IMR-90 (cell line): ENCODE data around the gene DPP10. TPM values are rescaled to one million over a fixed set of nuclear protein-coding genes. Genes with fewer than 3 reads are reported as not detected.

Experiments used
- ATAC-seq: fragments of 200-7000 bp; cut with Tn5 transposase; 2 replicates; pipeline ENCODE4 v1.9.1; 2020; ENCODE audit warnings: low read depth, mild to moderate bottlenecking, moderate library complexity
- BruUV-seq: library from RNA; stranded (reverse); fragments of 400-500 nt; replicated peaks from 2 replicates; lab custom pipeline; 2021; lab: Mats Ljungman, UMichigan
- CTCF ChIA-PET: fragments of 300-600 bp; formaldehyde crosslinking; extraction: SDS; loops from one replicate; lab custom pipeline; 2021; ENCODE audit warnings: antibody characterized with exemption; lab: Yijun Ruan, JAX
- POLR2A ChIA-PET: fragments of 300-600 bp; sonication (Branson Sonifier 250); formaldehyde crosslinking; loops from one replicate; lab custom pipeline; 2022; ENCODE audit warnings: antibody characterized with exemption; ENCODE audit not compliant: unreplicated experiment; lab: Charles Lee
- DNase-seq: peaks from one replicate; pipeline ENCODE4 v3.0.0; 2013
- H2AFZ ChIP-seq: replicated peaks from 2 replicates; pipeline ENCODE3; 2013; ENCODE audit warnings: low read length, mild to moderate bottlenecking; ENCODE audit not compliant: poor library complexity
- H2AK5ac ChIP-seq: 2 replicates; pipeline ENCODE4 v1.6.1; 2013; ENCODE audit warnings: low read depth, low read length, inconsistent platforms
- H2AK9ac ChIP-seq: replicated peaks from 2 replicates; pipeline ENCODE3; 2013; ENCODE audit warnings: mild to moderate bottlenecking, low read depth, low read length, moderate library complexity; ENCODE audit not compliant: poor library complexity
- H2BK120ac ChIP-seq: 2 replicates; pipeline ENCODE4 v1.6.1; 2013; ENCODE audit warnings: low read depth, low read length, inconsistent platforms
- H2BK15ac ChIP-seq: 3 replicates; pipeline ENCODE4 v1.6.1; 2013; ENCODE audit warnings: low read depth, low read length, inconsistent platforms
- H2BK20ac ChIP-seq: 2 replicates; pipeline ENCODE4 v1.6.1; 2013; ENCODE audit warnings: low read depth, mild to moderate bottlenecking, inconsistent platforms, low read length, moderate library complexity
- H2BK5ac ChIP-seq: 2 replicates; pipeline ENCODE4 v1.6.1; 2013; ENCODE audit warnings: mild to moderate bottlenecking, low read depth, low read length, inconsistent platforms; ENCODE audit not compliant: poor library complexity, severe bottlenecking
- H3K14ac ChIP-seq: replicated peaks from 2 replicates; pipeline ENCODE4 v1.6.1; 2013; ENCODE audit warnings: low read depth, low read length, inconsistent platforms
- H3K18ac ChIP-seq: 2 replicates; pipeline ENCODE4 v1.6.1; 2013; ENCODE audit warnings: low read depth, low read length, control low read depth
- H3K23ac ChIP-seq: 2 replicates; pipeline ENCODE4 v1.6.1; 2013; ENCODE audit warnings: low read depth, low read length, inconsistent platforms
- H3K27ac ChIP-seq: 2 replicates; pipeline ENCODE4 v1.5.1; 2013; ENCODE audit warnings: mild to moderate bottlenecking, control low read depth, low read length; ENCODE audit not compliant: insufficient read depth
- H3K27me3 ChIP-seq: 2 replicates; pipeline ENCODE4 v1.6.1; 2013; ENCODE audit warnings: low read length; ENCODE audit not compliant: control insufficient read depth, insufficient read depth
- H3K36me3 ChIP-seq: 2 replicates; pipeline ENCODE4 v1.6.1; 2013; ENCODE audit warnings: low read length, mixed read lengths; ENCODE audit not compliant: control insufficient read depth, insufficient read depth
- H3K4ac ChIP-seq: 2 replicates; pipeline ENCODE4 v1.6.1; 2013; ENCODE audit warnings: low read depth, low read length, inconsistent platforms
- H3K4me1 ChIP-seq: 2 replicates; pipeline ENCODE4 v1.6.1; 2013; ENCODE audit warnings: low read length, mixed read lengths; ENCODE audit not compliant: control insufficient read depth, insufficient read depth
- H3K4me2 ChIP-seq: 2 replicates; pipeline ENCODE4 v1.6.1; 2013; ENCODE audit warnings: low read depth, mild to moderate bottlenecking, control low read depth, low read length, moderate library complexity
- H3K4me3 ChIP-seq: 2 replicates; pipeline ENCODE4 v1.5.1; 2013; ENCODE audit warnings: low read depth, mild to moderate bottlenecking, control low read depth, low read length, moderate library complexity; ENCODE audit not compliant: insufficient read depth
- H3K56ac ChIP-seq: 2 replicates; pipeline ENCODE4 v1.6.1; 2013; ENCODE audit warnings: low read length, inconsistent platforms; ENCODE audit not compliant: insufficient read depth; ENCODE audit errors: extremely low read depth
- H3K79me1 ChIP-seq, 2 experiments: 2 replicates each; pipeline ENCODE4 v1.6.1; 2013; ENCODE audit warnings: low read length in 2 of 2, inconsistent platforms in 1 of 2, low read depth in 1 of 2
- H3K9ac ChIP-seq: 2 replicates; pipeline ENCODE4 v1.6.1; 2013; ENCODE audit warnings: low read depth, low read length, control low read depth
- H3K9me1 ChIP-seq: 2 replicates; pipeline ENCODE4 v1.6.1; 2013; ENCODE audit warnings: low read length, inconsistent platforms; ENCODE audit not compliant: insufficient read depth
- H3K9me3 ChIP-seq: 2 replicates; pipeline ENCODE4 v1.6.1; 2013; ENCODE audit warnings: low read length; ENCODE audit not compliant: control insufficient read depth, insufficient read depth
- H4K20me1 ChIP-seq: 2 replicates; pipeline ENCODE4 v1.6.1; 2013; ENCODE audit warnings: low read length, inconsistent platforms; ENCODE audit not compliant: insufficient read depth
- H4K5ac ChIP-seq: 2 replicates; pipeline ENCODE4 v1.6.1; 2013; ENCODE audit warnings: mild to moderate bottlenecking, low read depth, low read length, control low read depth
- H4K8ac ChIP-seq, 2 experiments: 2 replicates each; pipeline ENCODE4 v1.6.1; 2013; ENCODE audit warnings: low read depth in 2 of 2, low read length in 2 of 2, control low read depth in 1 of 2, inconsistent platforms in 1 of 2
- H4K91ac ChIP-seq: 2 replicates; pipeline ENCODE4 v1.6.1; 2013; ENCODE audit warnings: low read depth, low read length, inconsistent platforms; ENCODE audit not compliant: insufficient read depth
- BHLHE40 ChIP-seq: fragments of 150-350 bp; IDR thresholded peaks from 2 replicates; pipeline ENCODE4 v1.6.1; 2016; ENCODE audit warnings: mild to moderate bottlenecking, low read depth, low read length
- CEBPB ChIP-seq: IDR thresholded peaks from 2 replicates; pipeline ENCODE4 v1.6.1; 2012; ENCODE audit warnings: low read depth, low read length, improper control_type of control experiment
- FOS ChIP-seq: fragments of 150-350 bp; IDR thresholded peaks from 2 replicates; pipeline ENCODE4 v1.6.1; 2016; ENCODE audit warnings: low read depth, low read length
- MAFK ChIP-seq: IDR thresholded peaks from 2 replicates; pipeline ENCODE4 v1.6.1; 2012; ENCODE audit warnings: low read depth, low read length, improper control_type of control experiment
- MAZ ChIP-seq: IDR thresholded peaks from 2 replicates; pipeline ENCODE4 v1.6.1; 2012; ENCODE audit warnings: low read depth, mild to moderate bottlenecking, low read length, improper control_type of control experiment, moderate library complexity, borderline replicate concordance
- MXI1 ChIP-seq: IDR thresholded peaks from 2 replicates; pipeline ENCODE4 v1.6.1; 2012; ENCODE audit warnings: low read depth, mild to moderate bottlenecking, low read length, moderate library complexity, borderline replicate concordance
- POLR2A ChIP-seq: IDR thresholded peaks from 2 replicates; pipeline ENCODE4 v1.6.1; 2012; ENCODE audit warnings: mild to moderate bottlenecking, low read depth, low read length
- RAD21 ChIP-seq: IDR thresholded peaks from 2 replicates; pipeline ENCODE4 v1.6.1; 2012; ENCODE audit warnings: low read length, improper control_type of control experiment
- RCOR1 ChIP-seq: IDR thresholded peaks from 2 replicates; pipeline ENCODE4 v1.6.1; 2012; ENCODE audit warnings: mild to moderate bottlenecking, low read length, improper control_type of control experiment; ENCODE audit not compliant: insufficient replicate concordance
- RFX5 ChIP-seq: IDR thresholded peaks from 2 replicates; pipeline ENCODE4 v1.8.0; 2012; ENCODE audit warnings: low read depth, mild to moderate bottlenecking, low read length, moderate library complexity
- SMC3 ChIP-seq: fragments of 150-350 bp; IDR thresholded peaks from 2 replicates; pipeline ENCODE4 v1.6.1; 2016; ENCODE audit warnings: low read depth, mild to moderate bottlenecking, antibody characterized with exemption, low read length, moderate library complexity
- WGBS, 2 experiments: methylation state at CpG; one replicate each; pipeline versions ENCODE4 v1.1.5 to v1.1.7; 2013; ENCODE audit warnings: missing lambda C conversion rate in 2 of 2; ENCODE audit not compliant: insufficient read length in 1 of 2; ENCODE audit errors: extremely low coverage in 2 of 2; 5-methylcytosine and 5-hydroxymethylcytosine counted together
- dilution Hi-C: fragments of 300-500 bp; cut with HindIII; formaldehyde crosslinking; loops from one replicate; pipeline ENCODE4 v1.14.3; 2018; ENCODE audit warnings: low sequenced_read_pairs; ENCODE audit not compliant: unreplicated experiment
- in situ Hi-C: fragments of 300-500 bp; cut with MboI; formaldehyde crosslinking; loops from 3 replicates; pipeline ENCODE4 v1.14.3; 2019; ENCODE audit warnings: low sequenced_read_pairs, inconsistent platforms, mixed read lengths
- intact Hi-C: fragments of 100-400 bp; cut with micrococcal nuclease; formaldehyde crosslinking; loops from 2 replicates; pipeline ENCODE4 v1.10.0; 2022
- polyA plus RNA-seq, 3 experiments: library from polyadenylated mRNA; depleted of rRNA; stranded (reverse); fragments of >200 nt; gene quantifications; 2 replicates each; pipeline ENCODE4 v1.2.3, GENCODE V29; 2012; ENCODE audit warnings: low replicate concordance in 1 of 3
- total RNA-seq: library from RNA; depleted of rRNA; stranded (reverse); fragments of >200 nt; gene quantifications from 2 replicates; pipeline ENCODE4 v1.2.3, GENCODE V29; 2012
- TF ChIP-seq, protein P1 (sequence below): conservative IDR thresholded peaks from 2 replicates; pipeline ENCODE4 v1.5.1; 2012; ENCODE audit warnings: mild to moderate bottlenecking, low read depth, low read length, improper control_type of control experiment
- TF ChIP-seq, protein P2 (sequence below): fragments of 150-350 bp; IDR thresholded peaks from 2 replicates; pipeline ENCODE4 v1.6.1; 2016; ENCODE audit warnings: low read depth, mild to moderate bottlenecking, low read length, moderate library complexity, borderline replicate concordance
- TF ChIP-seq, protein P3 (sequence below): fragments of 150-350 bp; IDR thresholded peaks from 2 replicates; pipeline ENCODE4 v1.6.1; 2017; ENCODE audit warnings: mild to moderate bottlenecking, antibody characterized with exemption, low read length, low read depth

The DPP10 gene
- total and polyA plus RNA-seq, 2 of the 4 experiments (the other 2 are of a cell fraction) = not detected

DNA sequence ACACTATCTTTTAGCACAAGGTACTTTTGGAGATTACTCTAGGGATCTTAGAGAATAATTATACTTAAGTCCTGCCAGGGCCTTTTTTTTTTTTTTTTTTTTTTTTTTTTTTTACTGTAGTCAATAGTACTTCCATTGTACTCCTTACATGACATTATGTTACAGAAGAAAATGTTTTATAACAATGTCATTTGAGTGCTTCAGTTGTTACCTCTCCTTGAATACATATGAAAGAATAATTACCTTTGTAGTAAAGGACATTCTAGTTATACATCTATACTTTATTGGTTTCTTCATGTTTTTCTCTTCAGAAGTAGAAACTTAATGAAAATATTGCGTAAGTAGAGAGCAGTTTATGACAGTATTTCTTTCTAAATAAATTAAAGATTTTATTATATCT is 834.9 kb downstream of the DPP10 start:
- no peaks in the 10 kb centered on the region for H4K20me1 ChIP-seq
- H3K23ac ChIP-seq = no peak overlapping the region
- H4K5ac ChIP-seq = no peak overlapping the region
- H4K91ac ChIP-seq = no peak overlapping the region
- H3K79me1 ChIP-seq = no peaks in the 10 kb centered on the region
- no peaks in the 10 kb centered on the region for H3K27me3 ChIP-seq
- H2BK5ac ChIP-seq = no peak overlapping the region
- no peak overlapping the region for H3K4me2 ChIP-seq
- TF ChIP-seq FOS (no peak), MAZ (no peak), RCOR1 (no peak), SMC3 (no peak), RFX5 (no peak), BHLHE40 (no peak), CEBPB (no peak), POLR2A (no peak), MXI1 (no peak), RAD21 (no peak), MAFK (no peak)
- TF ChIP-seq, protein P1, sequence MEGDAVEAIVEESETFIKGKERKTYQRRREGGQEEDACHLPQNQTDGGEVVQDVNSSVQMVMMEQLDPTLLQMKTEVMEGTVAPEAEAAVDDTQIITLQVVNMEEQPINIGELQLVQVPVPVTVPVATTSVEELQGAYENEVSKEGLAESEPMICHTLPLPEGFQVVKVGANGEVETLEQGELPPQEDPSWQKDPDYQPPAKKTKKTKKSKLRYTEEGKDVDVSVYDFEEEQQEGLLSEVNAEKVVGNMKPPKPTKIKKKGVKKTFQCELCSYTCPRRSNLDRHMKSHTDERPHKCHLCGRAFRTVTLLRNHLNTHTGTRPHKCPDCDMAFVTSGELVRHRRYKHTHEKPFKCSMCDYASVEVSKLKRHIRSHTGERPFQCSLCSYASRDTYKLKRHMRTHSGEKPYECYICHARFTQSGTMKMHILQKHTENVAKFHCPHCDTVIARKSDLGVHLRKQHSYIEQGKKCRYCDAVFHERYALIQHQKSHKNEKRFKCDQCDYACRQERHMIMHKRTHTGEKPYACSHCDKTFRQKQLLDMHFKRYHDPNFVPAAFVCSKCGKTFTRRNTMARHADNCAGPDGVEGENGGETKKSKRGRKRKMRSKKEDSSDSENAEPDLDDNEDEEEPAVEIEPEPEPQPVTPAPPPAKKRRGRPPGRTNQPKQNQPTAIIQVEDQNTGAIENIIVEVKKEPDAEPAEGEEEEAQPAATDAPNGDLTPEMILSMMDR = no peak
- TF ChIP-seq, protein P2, sequence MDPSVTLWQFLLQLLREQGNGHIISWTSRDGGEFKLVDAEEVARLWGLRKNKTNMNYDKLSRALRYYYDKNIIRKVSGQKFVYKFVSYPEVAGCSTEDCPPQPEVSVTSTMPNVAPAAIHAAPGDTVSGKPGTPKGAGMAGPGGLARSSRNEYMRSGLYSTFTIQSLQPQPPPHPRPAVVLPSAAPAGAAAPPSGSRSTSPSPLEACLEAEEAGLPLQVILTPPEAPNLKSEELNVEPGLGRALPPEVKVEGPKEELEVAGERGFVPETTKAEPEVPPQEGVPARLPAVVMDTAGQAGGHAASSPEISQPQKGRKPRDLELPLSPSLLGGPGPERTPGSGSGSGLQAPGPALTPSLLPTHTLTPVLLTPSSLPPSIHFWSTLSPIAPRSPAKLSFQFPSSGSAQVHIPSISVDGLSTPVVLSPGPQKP = no peak
- TF ChIP-seq, protein P3, sequence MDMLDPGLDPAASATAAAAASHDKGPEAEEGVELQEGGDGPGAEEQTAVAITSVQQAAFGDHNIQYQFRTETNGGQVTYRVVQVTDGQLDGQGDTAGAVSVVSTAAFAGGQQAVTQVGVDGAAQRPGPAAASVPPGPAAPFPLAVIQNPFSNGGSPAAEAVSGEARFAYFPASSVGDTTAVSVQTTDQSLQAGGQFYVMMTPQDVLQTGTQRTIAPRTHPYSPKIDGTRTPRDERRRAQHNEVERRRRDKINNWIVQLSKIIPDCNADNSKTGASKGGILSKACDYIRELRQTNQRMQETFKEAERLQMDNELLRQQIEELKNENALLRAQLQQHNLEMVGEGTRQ = no peak
- H2BK15ac ChIP-seq = no peak overlapping the region
- H2AK9ac ChIP-seq = no peak overlapping the region
- no peak overlapping the region for H3K4me3 ChIP-seq
- H3K56ac ChIP-seq = no peak overlapping the region
- H2AK5ac ChIP-seq = no peak overlapping the region
- H3K9ac ChIP-seq = no peak overlapping the region
- ChIA-PET POLR2A (no interaction called here), CTCF (no interaction called here)
- H3K18ac ChIP-seq = no peak overlapping the region
- BruUV-seq = no TSS peak
- in situ Hi-C loops (no loop called here), intact Hi-C loops (no loop called here), dilution Hi-C loops (no loop called here)
- no peak overlapping the region for H3K27ac ChIP-seq
- no peak overlapping the region for H2BK120ac ChIP-seq
- peaks cover 6% of the 10 kb centered on the region; the same call in 1 of the 2 replicates for H3K9me3 ChIP-seq
- no peak overlapping the region for H3K14ac ChIP-seq
- no peak overlapping the region for H2AFZ ChIP-seq
- no peaks in the 10 kb centered on the region for H3K4me1 ChIP-seq
- no peaks in the 10 kb centered on the region for H3K9me1 ChIP-seq
- no peak overlapping the region for H2BK20ac ChIP-seq
- no peak overlapping the region for H4K8ac ChIP-seq
- H3K36me3 ChIP-seq = no peaks in the 10 kb centered on the region
- ATAC-seq = no peak
- no peak overlapping the region for H3K4ac ChIP-seq
- no peak for DNase-seq
- WGBS, 2 experiments = no CpG with 5 or more reads among the region's 1 CpG
